ENCODE data around the gene DHX34. TPM values are rescaled to one million over a fixed set of nuclear protein-coding genes. Genes with fewer than 3 reads are reported as not detected.
A peak's percentile ranks its signal among the peaks of the same experiment; 100 is the strongest.
"Not testable (repeated sequence)": the region's sequence is repeated elsewhere in the genome, so short reads cannot be mapped to it uniquely, and the experiment has no call there.

Gene DHX34
- total and polyA plus RNA-seq, 2 experiments from 2014 or later, result 16.1 to 33.7 TPM

GRCh38 chr19:47343194-47343802, 5.8 kb upstream of the DHX34 start:
- no peak for DNase-seq (ENCODE audit: low read depth in 1 of 2, low spot score in 1 of 2)
- H3K9me3 ChIP-seq (ENCODE audit: low read depth), result no peaks in the 10 kb centered on the region
- TF ChIP-seq CTCF (IDR thresholded peaks at IDR 0.05; ENCODE audit: low read depth, low read length), result no peak

GRCh38 chr19:47344425-47344824, 4.7 kb upstream of the DHX34 start:
- H3K36me3 ChIP-seq, result no peaks in the 10 kb centered on the region
- H3K27me3 ChIP-seq, result no peaks in the 10 kb centered on the region
- no peaks in the 10 kb centered on the region for H3K4me1 ChIP-seq (ENCODE audit: low read depth)
- H3K9me3 ChIP-seq (ENCODE audit: low read depth), result no peaks in the 10 kb centered on the region
- TF ChIP-seq CTCF (IDR thresholded peaks at IDR 0.05; ENCODE audit: low read depth, low read length), result no peak
- H3K27ac ChIP-seq, result no peak overlapping the region
- no peak overlapping the region for H3K4me3 ChIP-seq
- DNase-seq (ENCODE audit: low read depth in 1 of 2, low spot score in 1 of 2), result no peak

More at GRCh38 chr19:47343194-47343802, 5.8 kb upstream of the DHX34 start:
- Histone ChIP-seq H3K4me1 (ENCODE audit: low read depth) (no peaks in the 10 kb centered on the region), H3K36me3 (no peaks in the 10 kb centered on the region), H3K27me3 (no peaks in the 10 kb centered on the region), H3K4me3 (no peak overlapping the region), H3K27ac (no peak overlapping the region)

- not testable (repeated sequence) for H3K9me3 ChIP-seq (ENCODE audit: low read depth); H3K27ac ChIP-seq; H3K4me1 ChIP-seq (ENCODE audit: low read depth)
Measured at GRCh38 chr19:47346024-47346423, 3.1 kb upstream of the DHX34 start.

GRCh38 chr19:47350630-47351029, 1.5 kb downstream of the DHX34 start:
- H3K27me3 ChIP-seq, result no peaks in the 10 kb centered on the region
- no peak for TF ChIP-seq CTCF (IDR thresholded peaks at IDR 0.05; ENCODE audit: low read depth, low read length)
- no peak for DNase-seq (ENCODE audit: low read depth in 1 of 2, low spot score in 1 of 2)
- no peaks in the 10 kb centered on the region for H3K4me1 ChIP-seq (ENCODE audit: low read depth)
- H3K4me3 ChIP-seq, result no peak overlapping the region
- no peak overlapping the region for H3K27ac ChIP-seq
- H3K9me3 ChIP-seq (ENCODE audit: low read depth), result no peaks in the 10 kb centered on the region
- peaks cover 17% of the 10 kb centered on the region for H3K36me3 ChIP-seq

More at GRCh38 chr19:47346024-47346423, 3.1 kb upstream of the DHX34 start:
- not testable (repeated sequence) for DNase-seq (ENCODE audit: low read depth in 1 of 2, low spot score in 1 of 2); H3K4me3 ChIP-seq; H3K27me3 ChIP-seq; H3K36me3 ChIP-seq

GRCh38 chr19:47351548-47351947, 2.4 kb downstream of the DHX34 start:
- peak; percentile 15 to 33 for DNase-seq (ENCODE audit: low read depth in 1 of 2, low spot score in 1 of 2)
- Histone ChIP-seq H3K36me3 (peaks cover 26% of the 10 kb centered on the region), H3K4me1 (ENCODE audit: low read depth) (no peaks in the 10 kb centered on the region), H3K27me3 (no peaks in the 10 kb centered on the region), H3K4me3 (no peak overlapping the region), H3K27ac (no peak overlapping the region), H3K9me3 (ENCODE audit: low read depth) (no peaks in the 10 kb centered on the region)
- no peak for TF ChIP-seq CTCF (IDR thresholded peaks at IDR 0.05; ENCODE audit: low read depth, low read length)

- H3K27ac ChIP-seq, result no peak overlapping the region
- TF ChIP-seq CTCF (IDR thresholded peaks at IDR 0.05; ENCODE audit: low read depth, low read length), result no peak
- peaks cover 28% of the 10 kb centered on the region for H3K36me3 ChIP-seq
- DNase-seq (ENCODE audit: low read depth in 1 of 2, low spot score in 1 of 2), result no peak
- H3K4me1 ChIP-seq (ENCODE audit: low read depth), result no peaks in the 10 kb centered on the region
- no peaks in the 10 kb centered on the region for H3K9me3 ChIP-seq (ENCODE audit: low read depth)
- H3K4me3 ChIP-seq, result no peak overlapping the region
- no peaks in the 10 kb centered on the region for H3K27me3 ChIP-seq
Measured at GRCh38 chr19:47352095-47352494, 3.0 kb downstream of the DHX34 start.

All from cardiac muscle cell (in vitro differentiated cells and primary cell).